Activated B cell treated with CpG ODN at 0.5 μM for 24 hours (primary cell): ENCODE measurements around the gene MCF2L2. TPM values are rescaled to one million over a fixed set of nuclear protein-coding genes. Genes with fewer than 3 reads are reported as not detected.
"Not testable (repeated sequence)": the region's sequence is repeated elsewhere in the genome, so short reads cannot be mapped to it uniquely, and the experiment has no call there.

Experiments used
- ATAC-seq: fragments of 200-7000 bp; cut with Tn5 transposase; one replicate; pipeline ENCODE4 v1.10.0; 2021; ENCODE audit warnings: low read depth, mild to moderate bottlenecking, moderate library complexity
- CTCF ChIA-PET: fragments of 350-600 bp; sonication (Branson Sonifier 250); formaldehyde crosslinking; loops from one replicate; lab custom pipeline; 2021; ENCODE audit warnings: antibody characterized with exemption; lab: Charles Lee
- POLR2A ChIA-PET: fragments of 350-600 bp; sonication (Branson Sonifier 250); formaldehyde crosslinking; loops from one replicate; lab custom pipeline; 2021; ENCODE audit warnings: antibody characterized with exemption; lab: Charles Lee
- DNase-seq: peaks from one replicate; pipeline ENCODE4 v3.0.0; 2022
- H3K27ac Mint-ChIP-seq: one replicate; pipeline ENCODE4 v1.8.0; 2020; ENCODE audit warnings: mixed read lengths
- H3K27me3 Mint-ChIP-seq: one replicate; pipeline ENCODE4 v1.8.0; 2021; ENCODE audit warnings: mixed read lengths
- H3K36me3 Mint-ChIP-seq: one replicate; pipeline ENCODE4 v1.8.0; 2021; ENCODE audit warnings: low read depth, mixed read lengths
- H3K4me1 Mint-ChIP-seq: one replicate; pipeline ENCODE4 v1.8.0; 2021; ENCODE audit warnings: mixed read lengths
- H3K4me3 Mint-ChIP-seq: one replicate; pipeline ENCODE4 v1.8.0; 2020; ENCODE audit warnings: mild to moderate bottlenecking, mixed read lengths
- H3K9me3 Mint-ChIP-seq: one replicate; pipeline ENCODE4 v1.8.0; 2020; ENCODE audit warnings: mixed read lengths
- CTCF ChIP-seq: fragments of 200-600 bp; IDR thresholded peaks from one replicate; pipeline ENCODE4 v1.8.0; 2022; ENCODE audit warnings: antibody characterized with exemption, mild to moderate bottlenecking
- intact Hi-C: fragments of 100-400 bp; cut with micrococcal nuclease; formaldehyde crosslinking; loops from one replicate; pipeline ENCODE4 v1.15.1; 2024
- total RNA-seq: library from RNA; stranded (reverse); gene quantifications from 2 replicates; pipeline ENCODE4 v1.2.3, GENCODE V29; 2022

The MCF2L2 gene
- total RNA-seq, 1 donor from 2014 or later = 2.4 TPM

DNA sequence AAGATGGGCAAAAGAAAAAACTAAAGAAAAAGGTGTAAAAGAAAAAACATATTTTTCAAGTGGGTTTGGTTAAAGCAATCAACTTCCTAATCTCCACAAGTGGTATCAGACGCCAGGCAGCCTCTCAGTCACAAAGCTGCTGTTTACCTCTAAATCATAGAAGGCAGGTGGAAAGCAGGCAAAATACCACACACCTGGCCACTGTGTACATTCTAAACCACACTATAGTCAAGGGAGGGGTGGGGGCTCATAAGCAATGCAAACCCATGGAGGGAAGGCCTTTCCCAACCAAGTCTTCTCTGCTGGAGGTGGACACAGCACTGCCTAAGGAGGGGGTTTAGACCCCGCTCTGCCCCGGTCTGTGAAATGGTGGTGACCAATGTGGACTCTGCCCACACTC is 50.4 kb downstream of the MCF2L2 start:
- ChIA-PET POLR2A (no interaction called here), CTCF (interaction anchor here (1.2 to 9.0 kb wide), 2 partner anchors 193 to 254 kb away, joined by 4 to 174 read pairs; no protein-coding TSS in a partner anchor)
- TF ChIP-seq CTCF = no peak
- H3K27me3 Mint-ChIP-seq = peaks cover 30% of the 10 kb centered on the region
- ATAC-seq (no peak), DNase-seq (no peak)
- intact Hi-C loops = no loop called here
- H3K9me3 Mint-ChIP-seq = no peaks in the 10 kb centered on the region
- no peak overlapping the region for H3K27ac Mint-ChIP-seq
- H3K36me3 Mint-ChIP-seq = no peaks in the 10 kb centered on the region
- H3K4me1 Mint-ChIP-seq = peaks cover 30% of the 10 kb centered on the region
- no peak overlapping the region for H3K4me3 Mint-ChIP-seq

DNA sequence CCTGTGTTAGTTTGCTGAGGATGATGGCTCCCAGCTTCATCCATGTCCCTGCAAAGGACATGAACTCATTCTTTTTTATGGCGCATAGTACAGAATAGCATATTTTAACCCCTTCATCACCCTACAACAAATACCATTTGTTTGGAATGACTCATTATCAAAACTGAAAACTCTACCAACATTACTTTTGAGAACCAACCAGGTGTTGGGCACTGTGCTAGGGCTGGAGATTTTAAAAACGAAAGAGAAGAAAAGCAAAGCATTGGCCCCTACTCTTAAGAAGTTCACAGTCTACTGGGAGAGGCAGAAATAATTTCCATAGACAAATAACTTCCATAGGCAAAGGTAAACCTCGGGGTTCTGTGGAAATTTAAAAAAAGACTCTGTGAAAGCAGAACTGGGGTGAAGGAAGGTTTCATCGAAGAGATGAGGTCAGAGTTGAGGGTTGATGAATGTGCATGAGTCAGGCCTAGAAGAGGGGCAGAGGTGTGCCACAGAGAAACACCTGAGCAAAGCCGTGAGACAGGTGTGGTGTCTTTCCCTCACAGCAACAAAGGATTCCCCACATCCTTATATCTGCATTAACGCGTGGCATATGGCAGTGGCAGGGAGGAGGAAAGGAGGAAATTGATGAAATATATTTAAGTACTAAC is 51.0 kb downstream of the MCF2L2 start:
- intact Hi-C loops = no loop called here
- Mint-ChIP-seq H3K4me1 (peaks cover 30% of the 10 kb centered on the region), H3K9me3 (no peaks in the 10 kb centered on the region), H3K27ac (no peak overlapping the region), H3K27me3 (peaks cover 30% of the 10 kb centered on the region), H3K4me3 (no peak overlapping the region), H3K36me3 (no peaks in the 10 kb centered on the region)
- no peak for TF ChIP-seq CTCF
- CTCF ChIA-PET = interaction anchor here (1.3 kb wide), 1 partner anchor 255 kb away, joined by 3 read pairs; no protein-coding TSS in a partner anchor
- ATAC-seq (no peak), DNase-seq (no peak)
- POLR2A ChIA-PET = no interaction called here

DNA sequence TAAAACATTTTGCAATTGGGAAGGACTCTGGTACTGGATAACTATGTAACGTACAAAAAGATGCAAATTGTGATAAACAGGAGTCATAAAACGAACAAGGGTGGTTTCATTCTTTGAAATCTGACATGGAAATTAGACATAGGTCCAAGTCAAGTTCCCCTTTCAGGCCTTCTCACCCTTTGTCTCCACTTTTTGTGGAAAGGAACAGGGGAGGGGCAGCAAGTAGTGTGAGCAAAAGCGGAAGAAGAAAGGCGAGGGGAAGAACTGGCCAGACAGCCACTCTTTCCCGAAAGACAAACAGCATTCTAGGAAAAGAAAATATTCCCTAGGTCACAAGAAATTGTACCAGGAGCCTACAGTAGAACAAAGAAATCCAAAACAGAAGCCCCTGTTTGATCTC is 52.6 kb downstream of the MCF2L2 start:
- ChIA-PET CTCF (interaction anchor here (1.1 to 1.3 kb wide), 2 partner anchors 24 to 253 kb away, joined by 3 to 4 read pairs; no protein-coding TSS in a partner anchor), POLR2A (no interaction called here)
- intact Hi-C loops = no loop called here
- Mint-ChIP-seq H3K36me3 (no peaks in the 10 kb centered on the region), H3K4me1 (peaks cover 16% of the 10 kb centered on the region), H3K27ac (no peak overlapping the region), H3K27me3 (peaks cover 30% of the 10 kb centered on the region), H3K9me3 (no peaks in the 10 kb centered on the region), H3K4me3 (no peak overlapping the region)
- DNase-seq (no peak), ATAC-seq (no peak)
- no peak for TF ChIP-seq CTCF

GRCh38 chr3:183375337-183375736 is 53.1 kb downstream of the MCF2L2 start:
- no peak overlapping the region for H3K4me3 Mint-ChIP-seq
- H3K27me3 Mint-ChIP-seq = peaks cover 30% of the 10 kb centered on the region
- H3K36me3 Mint-ChIP-seq = no peaks in the 10 kb centered on the region
- no peak for TF ChIP-seq CTCF
- ATAC-seq = no peak
- peaks cover 12% of the 10 kb centered on the region for H3K4me1 Mint-ChIP-seq
- DNase-seq = no peak
- no peaks in the 10 kb centered on the region for H3K9me3 Mint-ChIP-seq
- H3K27ac Mint-ChIP-seq = no peak overlapping the region
- ChIA-PET POLR2A (no interaction called here), CTCF (interaction anchor here (1.1 kb wide), 1 partner anchor 25 kb away, joined by 4 read pairs; no protein-coding TSS in a partner anchor)
- intact Hi-C loops = no loop called here

GRCh38 chr3:183372911-183373310 is 55.5 kb downstream of the MCF2L2 start:
- H3K27me3 Mint-ChIP-seq = peaks cover 28% of the 10 kb centered on the region
- no peak for ATAC-seq
- intact Hi-C loops = no loop called here
- ChIA-PET CTCF (interaction anchor here (0.9 kb wide), 1 partner anchor 9 kb away, joined by 3 read pairs; no protein-coding TSS in a partner anchor), POLR2A (no interaction called here)
- H3K9me3 Mint-ChIP-seq = no peaks in the 10 kb centered on the region
- no peak overlapping the region for H3K4me3 Mint-ChIP-seq
- TF ChIP-seq CTCF = no peak
- H3K4me1 Mint-ChIP-seq = peaks cover 8% of the 10 kb centered on the region
- DNase-seq = no peak
- no peaks in the 10 kb centered on the region for H3K36me3 Mint-ChIP-seq
- no peak overlapping the region for H3K27ac Mint-ChIP-seq

- H3K27ac Mint-ChIP-seq, CTCF ChIA-PET, DNase-seq, H3K9me3 Mint-ChIP-seq, H3K36me3 Mint-ChIP-seq, H3K4me3 Mint-ChIP-seq, ATAC-seq, intact Hi-C loops: not testable (repeated sequence)
- peaks cover 17% of the 10 kb centered on the region for H3K27me3 Mint-ChIP-seq
- H3K4me1 Mint-ChIP-seq = peaks cover 11% of the 10 kb centered on the region
- POLR2A ChIA-PET = interaction anchor here (0.6 to 0.7 kb wide), 2 partner anchors 14 to 943 kb away, joined by 3 to 4 read pairs; no protein-coding TSS in a partner anchor
Measured at GRCh38 chr3:183371600-183371968, 56.8 kb downstream of the MCF2L2 start.
